ENCODE measurements around the gene CBR1.
A peak's percentile ranks its signal among the peaks of the same experiment; 100 is the strongest.
"Not testable (repeated sequence)": the region's sequence is repeated elsewhere in the genome, so short reads cannot be mapped to it uniquely, and the experiment has no call there.

The CBR1 gene

GRCh38 chr21:36082237-36082664 is 12.4 kb downstream of the CBR1 start:
- no peak for DNase-seq

DNA sequence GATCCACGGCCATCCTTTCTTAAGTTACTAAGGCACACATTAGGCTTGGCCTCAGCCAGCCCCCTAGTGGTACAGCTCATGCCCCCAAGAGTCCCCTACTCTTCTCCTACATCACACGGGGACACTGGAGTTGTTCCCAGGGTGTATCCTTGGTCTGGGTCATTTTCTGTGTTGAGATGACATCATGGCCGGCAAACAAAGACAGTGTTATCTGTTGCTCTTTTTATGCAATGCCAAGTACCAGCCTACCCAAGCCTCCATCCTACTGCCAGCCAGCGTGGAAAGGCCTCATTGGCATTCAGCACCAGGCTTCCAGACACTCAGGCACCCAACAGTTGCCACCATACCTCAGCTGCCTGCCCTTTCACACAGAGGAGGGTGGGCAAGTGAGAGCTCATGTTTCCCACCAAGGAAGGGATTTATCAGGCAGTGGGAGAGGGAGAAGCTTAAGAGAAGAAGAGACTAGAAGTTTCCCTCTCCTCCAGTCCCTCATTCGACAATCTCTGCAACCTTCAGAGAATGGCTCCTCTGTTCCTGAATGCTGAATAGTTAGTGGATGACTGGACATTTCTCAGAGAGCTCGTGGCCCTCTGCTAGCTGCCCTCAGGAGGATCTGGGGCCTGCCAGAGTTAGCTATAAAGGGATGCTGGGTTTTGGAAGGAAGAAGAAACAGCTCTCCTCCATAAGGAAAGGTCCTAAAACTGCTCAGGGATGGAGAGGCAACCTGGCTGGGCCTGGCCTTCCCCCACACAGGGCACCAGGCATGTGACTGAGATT is 17.7 kb downstream of the CBR1 start:
- DNase-seq: no peak

GRCh38 chr21:36089946-36090345 is 20.1 kb downstream of the CBR1 start:
- DNase-seq: no peak

DNA sequence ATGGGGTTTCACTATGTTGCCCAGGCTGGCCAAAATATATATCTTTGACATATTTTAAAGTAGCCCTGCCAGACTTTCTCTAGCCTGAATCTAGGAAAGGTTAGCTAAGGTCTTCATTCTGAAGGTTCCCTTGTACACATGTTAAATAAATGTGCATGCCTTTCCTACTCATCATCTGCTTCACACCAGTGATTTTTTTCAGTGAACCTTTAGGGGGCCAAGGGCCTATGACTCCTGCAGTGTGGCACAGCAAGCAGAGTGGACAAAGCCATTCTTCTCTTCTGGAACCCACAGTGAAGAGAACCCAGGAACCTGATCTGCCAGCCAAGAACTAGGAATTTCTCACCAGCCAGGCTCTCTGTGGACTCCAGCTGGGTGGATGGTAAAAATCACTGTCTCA is 22.9 kb downstream of the CBR1 start:
- DNase-seq: no peak

DNA sequence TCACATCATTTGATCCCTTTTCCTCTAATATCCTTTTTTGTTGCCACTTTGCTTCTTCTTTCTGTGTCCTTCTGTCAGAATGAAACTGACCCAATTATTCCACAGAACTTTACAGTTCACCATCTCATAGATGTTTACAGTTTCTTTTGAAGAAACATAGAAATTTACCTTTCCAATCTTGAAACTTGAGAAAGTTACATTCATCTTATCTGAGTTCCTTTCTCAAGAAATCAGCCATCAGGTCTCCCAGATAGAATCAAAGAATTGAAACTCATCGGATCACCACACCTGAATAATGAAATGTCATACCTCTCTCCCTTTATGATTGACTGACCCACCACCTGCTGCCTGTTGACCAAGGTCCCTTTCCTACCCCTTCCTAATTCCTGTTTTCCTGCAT is 23.7 kb downstream of the CBR1 start:
- no peak for DNase-seq

DNA sequence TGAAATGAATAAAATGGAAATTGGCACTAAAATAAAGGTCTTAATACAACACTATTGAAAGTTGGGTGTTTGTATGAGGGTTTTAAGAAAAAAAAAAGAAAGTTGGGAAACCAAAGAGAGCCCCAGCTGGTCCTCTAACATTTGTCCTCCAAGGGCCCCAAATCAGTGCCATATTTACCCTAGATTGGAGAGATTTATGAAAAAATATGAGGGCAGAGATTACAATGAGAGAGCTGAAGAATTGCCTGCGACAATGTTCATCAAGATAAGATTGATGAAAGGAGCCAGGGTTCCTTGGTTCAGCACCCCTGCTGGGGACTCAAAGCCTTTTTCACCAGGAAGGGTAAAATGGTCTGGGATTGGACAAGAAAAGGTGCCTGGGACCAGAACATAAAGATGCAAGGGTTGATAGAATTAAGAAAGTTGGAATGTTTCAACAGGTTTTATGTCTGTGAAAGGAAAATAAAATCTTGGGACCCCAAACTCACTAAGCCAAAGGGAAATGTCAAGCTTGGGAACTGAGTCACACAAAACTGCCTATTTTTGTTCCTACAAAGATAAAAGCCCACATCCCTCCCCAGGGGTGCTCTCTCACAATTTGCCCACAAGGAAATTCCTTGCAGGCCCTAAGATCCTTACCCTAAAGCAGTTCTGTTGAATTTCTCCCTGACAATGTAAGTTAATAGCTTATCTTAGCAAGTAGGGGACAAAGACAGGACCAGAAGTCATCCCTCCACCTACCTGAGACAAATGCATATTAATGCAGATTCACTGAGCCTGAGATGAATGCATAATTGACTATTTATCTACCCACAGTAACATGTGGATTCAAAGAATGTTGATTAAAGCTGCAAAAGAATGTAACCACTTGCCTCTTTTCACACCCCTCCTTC is 26.8 kb downstream of the CBR1 start:
- DNase-seq: no peak

DNA sequence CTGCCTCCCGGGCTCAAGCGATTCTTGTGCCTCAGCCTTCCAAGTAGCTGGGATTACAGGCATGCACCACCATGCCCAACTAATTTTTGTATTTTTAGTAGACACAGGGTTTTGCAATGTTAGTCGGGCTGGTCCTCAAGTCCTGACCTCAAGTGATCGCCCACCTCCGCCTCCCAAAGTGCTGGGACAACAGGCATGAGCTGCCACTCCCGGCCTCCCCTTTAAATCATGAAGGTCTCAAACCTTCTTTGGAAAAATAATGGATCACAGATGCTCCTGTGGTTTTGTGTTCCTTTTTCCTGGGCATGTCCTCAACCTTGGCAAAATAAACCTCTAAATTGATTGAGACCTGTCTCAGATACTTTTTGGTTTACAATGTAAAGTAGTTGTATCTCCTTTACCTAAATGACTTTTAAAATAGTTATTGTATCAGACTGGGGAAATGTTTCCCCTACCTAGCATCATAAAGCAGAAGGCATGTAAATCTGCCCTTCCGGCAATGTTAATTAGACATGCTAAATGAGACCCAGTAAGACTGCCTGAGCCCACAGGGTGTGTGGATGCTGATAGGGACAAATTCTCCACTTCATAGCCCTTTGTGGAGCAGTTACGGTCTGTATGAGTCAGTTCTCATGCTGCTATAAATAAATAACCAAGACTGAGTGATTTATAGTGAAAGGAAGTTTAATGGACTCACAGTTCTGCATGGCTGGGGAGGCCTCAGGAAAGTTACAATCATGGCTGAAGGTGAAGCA is 27.8 kb downstream of the CBR1 start:
- no peak for DNase-seq

GRCh38 chr21:36098182-36098532 is 28.3 kb downstream of the CBR1 start:
- no peak for DNase-seq

DNA sequence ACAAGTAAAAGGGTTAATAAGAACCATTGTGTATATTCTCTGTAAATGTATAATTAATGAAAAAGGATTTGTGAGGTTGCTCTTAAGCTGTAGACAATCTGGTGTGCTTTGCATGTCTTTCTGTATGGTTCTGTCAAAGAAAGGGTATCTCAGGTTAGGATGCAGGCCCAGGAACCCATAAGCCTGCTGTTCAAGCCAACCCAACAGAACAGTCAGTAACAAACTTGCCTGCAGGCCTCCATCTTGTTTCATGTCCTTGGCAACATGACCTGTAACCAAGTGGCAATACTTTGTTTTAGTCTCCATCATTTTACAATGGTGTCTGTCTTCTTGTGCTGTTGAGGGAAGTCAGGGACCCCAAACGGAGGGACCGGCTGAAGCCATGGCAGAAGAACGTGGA is 29.2 kb downstream of the CBR1 start:
- DNase-seq: no peak

GRCh38 chr21:36099695-36100211 is 29.9 kb downstream of the CBR1 start:
- not testable (repeated sequence) for DNase-seq

- no peak for DNase-seq
Measured at GRCh38 chr21:36100971-36101641, 31.3 kb downstream of the CBR1 start.

GRCh38 chr21:36103434-36103833 is 33.6 kb downstream of the CBR1 start:
- no peak for DNase-seq

- no peak for DNase-seq
Measured at GRCh38 chr21:36104317-36105300, 34.8 kb downstream of the CBR1 start.

DNA sequence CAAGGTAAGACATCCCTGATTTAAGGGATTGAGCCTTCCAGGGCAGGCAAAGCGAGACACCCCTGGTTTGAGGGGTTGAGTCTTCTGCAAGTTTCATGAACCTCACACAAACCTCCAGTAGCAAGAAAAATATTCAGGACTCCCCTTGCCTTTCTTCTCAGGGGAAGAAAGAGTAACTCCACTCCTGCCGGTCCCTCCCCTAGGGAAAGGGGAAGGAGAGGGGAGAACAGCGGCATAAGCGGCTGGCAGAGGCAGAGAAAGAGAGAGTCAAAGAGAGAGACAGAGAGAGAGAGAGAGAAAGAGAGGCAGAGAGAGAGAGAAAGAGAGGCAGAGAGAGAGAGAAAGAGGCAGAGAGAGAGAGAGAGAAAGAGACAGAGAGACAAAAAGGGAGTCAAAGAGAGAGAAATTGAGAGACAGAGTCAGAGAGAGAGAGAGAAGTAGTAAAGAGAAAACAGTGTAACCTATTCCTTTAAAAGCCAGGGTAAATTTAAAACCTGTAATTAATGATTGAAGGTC is 35.6 kb downstream of the CBR1 start:
- DNase-seq: no peak

- DNase-seq: no peak
Measured at GRCh38 chr21:36109868-36110267, 40.0 kb downstream of the CBR1 start.

GRCh38 chr21:36111238-36111637 is 41.4 kb downstream of the CBR1 start:
- DNase-seq: no peak

GRCh38 chr21:36113647-36114428 is 44.0 kb downstream of the CBR1 start:
- DNase-seq: peak; percentile 11

- DNase-seq: no peak
Measured at GRCh38 chr21:36115138-36115730, 45.4 kb downstream of the CBR1 start.

- no peak for DNase-seq
Measured at GRCh38 chr21:36117286-36117741, 47.5 kb downstream of the CBR1 start.
